GM23338 (cell line): Measurements from ENCODE around the gene DECR2.

ENCODE experiments used
- CREB1 ChIP-seq: fragments of 250-450 bp; sonication (Bioruptor Pico); IDR thresholded peaks from 2 replicates; pipeline ENCODE4 v1.5.0; 2020; ENCODE audit warnings: low read depth, mild to moderate bottlenecking, moderate library complexity
- EZH2 ChIP-seq: fragments of 200-600 bp; sonication (generic); IDR thresholded peaks from one replicate; pipeline ENCODE4 v1.8.0; 2017; ENCODE audit warnings: antibody characterized with exemption, mild to moderate bottlenecking, low read depth; ENCODE audit not compliant: unreplicated experiment
- EZH2phosphoT487 ChIP-seq: fragments of 200-600 bp; sonication (generic); IDR thresholded peaks from one replicate; pipeline ENCODE4 v1.8.1; 2018; ENCODE audit warnings: antibody characterized with exemption; ENCODE audit not compliant: unreplicated experiment
- JUNB ChIP-seq: IDR thresholded peaks from one replicate; pipeline ENCODE4 v1.6.1; 2016; ENCODE audit warnings: antibody characterized with exemption; ENCODE audit not compliant: unreplicated experiment
- NANOG ChIP-seq: IDR thresholded peaks from 2 replicates; pipeline ENCODE4 v1.6.1; 2016; ENCODE audit warnings: antibody characterized with exemption, borderline replicate concordance
- POLR2AphosphoS5 ChIP-seq: IDR thresholded peaks from 2 replicates; pipeline ENCODE4 v1.6.1; 2016; ENCODE audit warnings: antibody characterized with exemption, low read depth
- REST ChIP-seq: IDR thresholded peaks from one replicate; pipeline ENCODE4 v1.6.1; 2018; ENCODE audit warnings: antibody characterized with exemption; ENCODE audit not compliant: unreplicated experiment
- STAT1 ChIP-seq: IDR thresholded peaks from one replicate; pipeline ENCODE4 v1.6.1; 2016; ENCODE audit warnings: antibody characterized with exemption; ENCODE audit not compliant: unreplicated experiment
- ZNF114 ChIP-seq: fragments of 250-450 bp; sonication (Bioruptor Pico); IDR thresholded peaks from 2 replicates; pipeline ENCODE4 v1.5.0; 2020; ENCODE audit warnings: mild to moderate bottlenecking, moderate library complexity
- ZNF331 ChIP-seq: fragments of 250-450 bp; sonication (Bioruptor Pico); IDR thresholded peaks from 2 replicates; pipeline ENCODE4 v1.5.0; 2020; ENCODE audit warnings: low read depth, mild to moderate bottlenecking, moderate library complexity
- TF ChIP-seq, protein P1 (sequence below), 2 experiments: fragments of 200-600 bp in 1 of 2; sonication (generic) in 1 of 2; conservative IDR thresholded peaks; 2 replicates each; pipeline versions ENCODE4 v1.5.1 to v1.6.1; 2016 to 2017; ENCODE audit warnings: antibody characterized with exemption in 2 of 2, low read depth in 2 of 2, mild to moderate bottlenecking in 2 of 2, moderate library complexity in 1 of 2
- TF ChIP-seq, protein P2 (sequence below): fragments of 250-450 bp; sonication (Bioruptor Pico); IDR thresholded peaks from 2 replicates; pipeline ENCODE4 v1.5.0; 2020; ENCODE audit warnings: mild to moderate bottlenecking, moderate library complexity
- TF ChIP-seq, protein P3 (sequence below): IDR thresholded peaks from 2 replicates; pipeline ENCODE4 v1.6.1; 2016; ENCODE audit warnings: antibody characterized with exemption

DNA sequence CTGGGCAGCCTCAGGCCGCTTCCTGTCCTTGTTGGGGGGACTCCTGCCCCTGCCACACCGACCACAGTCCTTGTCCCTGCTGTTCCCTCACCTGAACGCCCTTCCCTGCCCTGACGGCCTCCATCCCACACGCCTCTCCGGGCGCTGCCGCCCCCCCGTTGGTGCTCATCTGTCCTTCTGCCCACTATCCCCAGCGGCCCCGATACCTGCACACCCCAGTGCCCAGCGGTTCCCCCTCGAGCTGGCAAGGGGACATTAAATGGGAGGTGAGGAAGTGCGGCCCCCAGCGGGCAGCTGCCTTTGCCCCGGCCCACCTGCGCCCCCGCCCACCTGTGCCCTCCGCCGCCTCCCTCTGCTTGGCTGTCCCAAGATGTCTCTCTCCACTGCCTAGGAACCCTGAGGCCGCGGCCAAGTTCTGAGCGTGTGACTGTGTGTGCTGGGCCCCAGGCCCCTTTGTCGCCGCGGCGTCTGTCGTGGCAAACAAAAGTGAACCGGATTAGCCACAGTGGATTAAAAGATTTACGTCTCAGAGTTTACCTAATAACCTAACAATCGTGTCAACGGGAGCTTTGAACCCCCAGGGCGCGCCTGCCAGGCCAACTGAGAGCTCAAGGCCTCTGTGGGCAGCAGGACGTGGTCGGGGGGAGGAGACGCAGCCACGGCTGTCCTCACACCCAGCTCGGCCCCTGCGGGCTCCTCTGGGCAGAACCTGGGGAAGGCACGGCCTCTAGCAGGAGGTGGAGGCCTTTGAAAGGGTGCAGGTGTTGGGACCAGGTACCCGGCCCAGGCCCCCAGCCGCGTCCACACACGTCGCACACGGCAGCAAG, 41.6 kb upstream of the DECR2 start:
- TF ChIP-seq, protein P1, sequence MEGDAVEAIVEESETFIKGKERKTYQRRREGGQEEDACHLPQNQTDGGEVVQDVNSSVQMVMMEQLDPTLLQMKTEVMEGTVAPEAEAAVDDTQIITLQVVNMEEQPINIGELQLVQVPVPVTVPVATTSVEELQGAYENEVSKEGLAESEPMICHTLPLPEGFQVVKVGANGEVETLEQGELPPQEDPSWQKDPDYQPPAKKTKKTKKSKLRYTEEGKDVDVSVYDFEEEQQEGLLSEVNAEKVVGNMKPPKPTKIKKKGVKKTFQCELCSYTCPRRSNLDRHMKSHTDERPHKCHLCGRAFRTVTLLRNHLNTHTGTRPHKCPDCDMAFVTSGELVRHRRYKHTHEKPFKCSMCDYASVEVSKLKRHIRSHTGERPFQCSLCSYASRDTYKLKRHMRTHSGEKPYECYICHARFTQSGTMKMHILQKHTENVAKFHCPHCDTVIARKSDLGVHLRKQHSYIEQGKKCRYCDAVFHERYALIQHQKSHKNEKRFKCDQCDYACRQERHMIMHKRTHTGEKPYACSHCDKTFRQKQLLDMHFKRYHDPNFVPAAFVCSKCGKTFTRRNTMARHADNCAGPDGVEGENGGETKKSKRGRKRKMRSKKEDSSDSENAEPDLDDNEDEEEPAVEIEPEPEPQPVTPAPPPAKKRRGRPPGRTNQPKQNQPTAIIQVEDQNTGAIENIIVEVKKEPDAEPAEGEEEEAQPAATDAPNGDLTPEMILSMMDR (conservative IDR thresholded peaks at IDR 0.05; ENCODE audit: low read depth in 2 of 2) = no peak
- TF ChIP-seq JUNB (no peak), EZH2 (no peak), CREB1 (no peak), POLR2AphosphoS5 (no peak), REST (no peak), ZNF331 (CRISPR knock-in tag) (no peak), EZH2phosphoT487 (no peak), ZNF114 (CRISPR knock-in tag) (no peak), NANOG (no peak), STAT1 (no peak)
- TF ChIP-seq, protein P2, sequence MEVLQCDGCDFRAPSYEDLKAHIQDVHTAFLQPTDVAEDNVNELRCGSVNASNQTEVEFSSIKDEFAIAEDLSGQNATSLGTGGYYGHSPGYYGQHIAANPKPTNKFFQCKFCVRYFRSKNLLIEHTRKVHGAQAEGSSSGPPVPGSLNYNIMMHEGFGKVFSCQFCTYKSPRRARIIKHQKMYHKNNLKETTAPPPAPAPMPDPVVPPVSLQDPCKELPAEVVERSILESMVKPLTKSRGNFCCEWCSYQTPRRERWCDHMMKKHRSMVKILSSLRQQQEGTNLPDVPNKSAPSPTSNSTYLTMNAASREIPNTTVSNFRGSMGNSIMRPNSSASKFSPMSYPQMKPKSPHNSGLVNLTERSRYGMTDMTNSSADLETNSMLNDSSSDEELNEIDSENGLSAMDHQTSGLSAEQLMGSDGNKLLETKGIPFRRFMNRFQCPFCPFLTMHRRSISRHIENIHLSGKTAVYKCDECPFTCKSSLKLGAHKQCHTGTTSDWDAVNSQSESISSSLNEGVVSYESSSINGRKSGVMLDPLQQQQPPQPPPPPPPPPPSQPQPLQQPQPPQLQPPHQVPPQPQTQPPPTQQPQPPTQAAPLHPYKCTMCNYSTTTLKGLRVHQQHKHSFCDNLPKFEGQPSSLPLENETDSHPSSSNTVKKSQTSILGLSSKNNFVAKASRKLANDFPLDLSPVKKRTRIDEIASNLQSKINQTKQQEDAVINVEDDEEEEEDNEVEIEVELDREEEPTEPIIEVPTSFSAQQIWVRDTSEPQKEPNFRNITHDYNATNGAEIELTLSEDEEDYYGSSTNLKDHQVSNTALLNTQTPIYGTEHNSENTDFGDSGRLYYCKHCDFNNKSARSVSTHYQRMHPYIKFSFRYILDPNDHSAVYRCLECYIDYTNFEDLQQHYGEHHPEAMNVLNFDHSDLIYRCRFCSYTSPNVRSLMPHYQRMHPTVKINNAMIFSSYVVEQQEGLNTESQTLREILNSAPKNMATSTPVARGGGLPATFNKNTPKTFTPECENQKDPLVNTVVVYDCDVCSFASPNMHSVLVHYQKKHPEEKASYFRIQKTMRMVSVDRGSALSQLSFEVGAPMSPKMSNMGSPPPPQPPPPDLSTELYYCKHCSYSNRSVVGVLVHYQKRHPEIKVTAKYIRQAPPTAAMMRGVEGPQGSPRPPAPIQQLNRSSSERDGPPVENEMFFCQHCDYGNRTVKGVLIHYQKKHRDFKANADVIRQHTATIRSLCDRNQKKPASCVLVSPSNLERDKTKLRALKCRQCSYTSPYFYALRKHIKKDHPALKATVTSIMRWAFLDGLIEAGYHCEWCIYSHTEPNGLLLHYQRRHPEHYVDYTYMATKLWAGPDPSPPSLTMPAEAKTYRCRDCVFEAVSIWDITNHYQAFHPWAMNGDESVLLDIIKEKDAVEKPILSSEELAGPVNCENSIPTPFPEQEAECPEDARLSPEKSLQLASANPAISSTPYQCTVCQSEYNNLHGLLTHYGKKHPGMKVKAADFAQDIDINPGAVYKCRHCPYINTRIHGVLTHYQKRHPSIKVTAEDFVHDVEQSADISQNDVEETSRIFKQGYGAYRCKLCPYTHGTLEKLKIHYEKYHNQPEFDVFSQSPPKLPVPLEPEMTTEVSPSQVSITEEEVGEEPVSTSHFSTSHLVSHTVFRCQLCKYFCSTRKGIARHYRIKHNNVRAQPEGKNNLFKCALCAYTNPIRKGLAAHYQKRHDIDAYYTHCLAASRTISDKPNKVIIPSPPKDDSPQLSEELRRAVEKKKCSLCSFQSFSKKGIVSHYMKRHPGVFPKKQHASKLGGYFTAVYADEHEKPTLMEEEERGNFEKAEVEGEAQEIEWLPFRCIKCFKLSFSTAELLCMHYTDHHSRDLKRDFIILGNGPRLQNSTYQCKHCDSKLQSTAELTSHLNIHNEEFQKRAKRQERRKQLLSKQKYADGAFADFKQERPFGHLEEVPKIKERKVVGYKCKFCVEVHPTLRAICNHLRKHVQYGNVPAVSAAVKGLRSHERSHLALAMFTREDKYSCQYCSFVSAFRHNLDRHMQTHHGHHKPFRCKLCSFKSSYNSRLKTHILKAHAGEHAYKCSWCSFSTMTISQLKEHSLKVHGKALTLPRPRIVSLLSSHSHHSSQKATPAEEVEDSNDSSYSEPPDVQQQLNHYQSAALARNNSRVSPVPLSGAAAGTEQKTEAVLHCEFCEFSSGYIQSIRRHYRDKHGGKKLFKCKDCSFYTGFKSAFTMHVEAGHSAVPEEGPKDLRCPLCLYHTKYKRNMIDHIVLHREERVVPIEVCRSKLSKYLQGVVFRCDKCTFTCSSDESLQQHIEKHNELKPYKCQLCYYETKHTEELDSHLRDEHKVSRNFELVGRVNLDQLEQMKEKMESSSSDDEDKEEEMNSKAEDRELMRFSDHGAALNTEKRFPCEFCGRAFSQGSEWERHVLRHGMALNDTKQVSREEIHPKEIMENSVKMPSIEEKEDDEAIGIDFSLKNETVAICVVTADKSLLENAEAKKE (CRISPR knock-in tag) = no peak
- TF ChIP-seq, protein P3, sequence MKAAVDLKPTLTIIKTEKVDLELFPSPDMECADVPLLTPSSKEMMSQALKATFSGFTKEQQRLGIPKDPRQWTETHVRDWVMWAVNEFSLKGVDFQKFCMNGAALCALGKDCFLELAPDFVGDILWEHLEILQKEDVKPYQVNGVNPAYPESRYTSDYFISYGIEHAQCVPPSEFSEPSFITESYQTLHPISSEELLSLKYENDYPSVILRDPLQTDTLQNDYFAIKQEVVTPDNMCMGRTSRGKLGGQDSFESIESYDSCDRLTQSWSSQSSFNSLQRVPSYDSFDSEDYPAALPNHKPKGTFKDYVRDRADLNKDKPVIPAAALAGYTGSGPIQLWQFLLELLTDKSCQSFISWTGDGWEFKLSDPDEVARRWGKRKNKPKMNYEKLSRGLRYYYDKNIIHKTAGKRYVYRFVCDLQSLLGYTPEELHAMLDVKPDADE = no peak
